HEK293 (cell line): ENCODE measurements around the gene TPRN.

Source experiments
- GLI2 ChIP-seq: fragments of 450-650 bp; formaldehyde crosslinking; IDR thresholded peaks from 2 replicates; pipeline ENCODE4; 2017; ENCODE audit warnings: missing biosample characterization, missing genetic modification characterization, low read depth, borderline replicate concordance
- GLI4 ChIP-seq: fragments of 450-650 bp; formaldehyde crosslinking; IDR thresholded peaks from 2 replicates; pipeline ENCODE4 v1.5.1; 2016; ENCODE audit warnings: missing biosample characterization, missing genetic modification characterization
- OVOL3 ChIP-seq: fragments of 450-650 bp; formaldehyde crosslinking; IDR thresholded peaks from 2 replicates; pipeline ENCODE4 v1.5.1; 2016; ENCODE audit warnings: missing biosample characterization, missing genetic modification characterization
- RBAK ChIP-seq: fragments of 450-650 bp; formaldehyde crosslinking; IDR thresholded peaks from 2 replicates; pipeline ENCODE4 v1.5.1; 2016; ENCODE audit warnings: missing biosample characterization, missing genetic modification characterization
- SETDB1 ChIP-seq: IDR thresholded peaks from one replicate; pipeline ENCODE4 v1.6.1; 2017; ENCODE audit warnings: mild to moderate bottlenecking, low read length, moderate library complexity, mixed read lengths; ENCODE audit not compliant: insufficient read length
- WT1 ChIP-seq: fragments of 450-650 bp; formaldehyde crosslinking; IDR thresholded peaks from 2 replicates; pipeline ENCODE4 v1.5.1; 2016; ENCODE audit warnings: missing biosample characterization, missing genetic modification characterization
- ZBTB7A ChIP-seq: fragments of 450-650 bp; formaldehyde crosslinking; IDR thresholded peaks from 2 replicates; pipeline ENCODE4 v1.5.1; 2016; ENCODE audit warnings: low read depth, missing biosample characterization, missing genetic modification characterization
- ZNF132 ChIP-seq: fragments of 450-650 bp; formaldehyde crosslinking; IDR thresholded peaks from 2 replicates; pipeline ENCODE4 v1.5.1; 2017; ENCODE audit warnings: missing biosample characterization, missing genetic modification characterization, borderline replicate concordance
- ZNF140 ChIP-seq: fragments of 450-650 bp; formaldehyde crosslinking; IDR thresholded peaks from 2 replicates; pipeline ENCODE4 v1.5.1; 2016; ENCODE audit warnings: missing biosample characterization, missing genetic modification characterization
- ZNF211 ChIP-seq: fragments of 450-650 bp; formaldehyde crosslinking; IDR thresholded peaks from 2 replicates; pipeline ENCODE4 v1.5.1; 2016; ENCODE audit warnings: low read depth, missing biosample characterization, missing genetic modification characterization
- ZNF214 ChIP-seq: fragments of 450-650 bp; formaldehyde crosslinking; IDR thresholded peaks from 2 replicates; pipeline ENCODE4 v1.5.1; 2017; ENCODE audit warnings: missing biosample characterization, mild to moderate bottlenecking, missing genetic modification characterization, borderline replicate concordance
- ZNF416 ChIP-seq: fragments of 450-650 bp; formaldehyde crosslinking; IDR thresholded peaks from 2 replicates; pipeline ENCODE4 v1.5.1; 2016; ENCODE audit warnings: missing biosample characterization, missing genetic modification characterization
- ZNF544 ChIP-seq: fragments of 450-650 bp; formaldehyde crosslinking; IDR thresholded peaks from 2 replicates; pipeline ENCODE4 v1.5.0; 2017; ENCODE audit warnings: missing biosample characterization, missing genetic modification characterization
- ZNF561 ChIP-seq: fragments of 450-650 bp; IDR thresholded peaks from 2 replicates; pipeline ENCODE4 v1.5.1; 2018; ENCODE audit warnings: missing biosample characterization, missing genetic modification characterization, borderline replicate concordance
- ZNF776 ChIP-seq: fragments of 450-650 bp; formaldehyde crosslinking; IDR thresholded peaks from 2 replicates; pipeline ENCODE4 v1.5.0; 2017; ENCODE audit warnings: missing biosample characterization, missing genetic modification characterization, borderline replicate concordance
- TF ChIP-seq, protein P1 (sequence below): sonication (generic); formaldehyde crosslinking; IDR thresholded peaks from 2 replicates; pipeline ENCODE4 v1.8.1; 2022; ENCODE audit warnings: mild to moderate bottlenecking, moderate library complexity, missing genetic modification reagents
- TF ChIP-seq, protein P2 (sequence below): fragments of 450-650 bp; formaldehyde crosslinking; IDR thresholded peaks from 2 replicates; pipeline ENCODE4 v1.5.1; 2016; ENCODE audit warnings: missing biosample characterization, missing genetic modification characterization
- TF ChIP-seq, protein P3 (sequence below): fragments of 450-650 bp; formaldehyde crosslinking; IDR thresholded peaks from 2 replicates; pipeline ENCODE4 v1.5.1; 2017; ENCODE audit warnings: missing biosample characterization, missing genetic modification characterization
- TF ChIP-seq, protein P4 (sequence below): fragments of 450-650 bp; formaldehyde crosslinking; IDR thresholded peaks from 2 replicates; pipeline ENCODE4 v1.5.1; 2016; ENCODE audit warnings: missing biosample characterization, missing genetic modification characterization
- TF ChIP-seq, protein P5 (sequence below): fragments of 450-650 bp; formaldehyde crosslinking; IDR thresholded peaks from 2 replicates; pipeline ENCODE4 v1.5.1; 2017; ENCODE audit warnings: missing biosample characterization, missing genetic modification characterization
- TF ChIP-seq, protein P6 (sequence below): fragments of 450-650 bp; formaldehyde crosslinking; IDR thresholded peaks from 2 replicates; pipeline ENCODE4 v1.5.1; 2016; ENCODE audit warnings: missing biosample characterization, missing genetic modification characterization
- TF ChIP-seq, protein P7 (sequence below): fragments of 450-650 bp; formaldehyde crosslinking; IDR thresholded peaks from 2 replicates; pipeline ENCODE4; 2016; ENCODE audit warnings: missing biosample characterization, missing genetic modification characterization
- TF ChIP-seq, protein P8 (sequence below): fragments of 450-650 bp; formaldehyde crosslinking; IDR thresholded peaks from 2 replicates; pipeline ENCODE4 v1.5.1; 2016; ENCODE audit warnings: missing biosample characterization, missing genetic modification characterization

Gene TPRN

DNA sequence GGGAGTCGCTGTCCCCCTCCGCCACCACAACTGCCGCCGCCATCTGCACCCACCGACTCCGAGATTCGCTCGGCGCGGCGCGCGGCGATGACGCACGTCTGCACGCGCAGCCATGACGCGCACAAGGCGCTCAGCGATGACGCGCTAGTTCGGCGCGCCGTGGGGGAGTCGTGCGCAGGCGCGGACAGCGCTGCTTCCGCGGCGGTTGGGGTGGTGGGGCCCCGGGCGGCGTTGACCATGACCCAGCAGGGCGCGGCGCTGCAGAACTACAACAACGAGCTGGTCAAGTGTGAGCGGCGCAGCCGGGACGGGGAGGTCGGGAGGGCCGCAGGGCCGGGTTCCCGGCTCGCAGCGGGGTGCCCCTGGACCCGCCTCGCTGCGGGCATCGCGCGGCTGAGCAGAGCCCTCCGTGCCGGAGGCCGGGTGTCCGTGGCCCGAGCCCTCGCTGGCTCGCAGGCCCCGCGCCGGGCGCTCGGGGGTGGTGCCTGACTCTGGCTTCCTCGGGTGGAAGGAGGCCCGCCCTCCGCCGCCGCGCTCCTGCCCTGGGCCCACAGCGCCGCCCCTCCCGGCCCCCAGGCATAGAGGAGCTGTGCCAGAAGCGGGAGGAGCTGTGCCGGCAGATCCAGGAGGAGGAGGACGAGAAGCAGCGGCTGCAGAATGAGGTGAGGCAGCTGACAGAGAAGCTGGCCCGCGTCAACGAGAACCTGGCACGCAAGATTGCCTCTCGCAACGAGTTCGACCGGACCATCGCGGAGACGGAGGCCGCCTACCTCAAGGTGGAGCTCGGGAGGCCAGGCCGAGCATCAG lies 11.8 kb downstream of the TPRN start, which contains the start of the genes ANAPC2 and SSNA1 (continued):
- TF ChIP-seq, protein P1, sequence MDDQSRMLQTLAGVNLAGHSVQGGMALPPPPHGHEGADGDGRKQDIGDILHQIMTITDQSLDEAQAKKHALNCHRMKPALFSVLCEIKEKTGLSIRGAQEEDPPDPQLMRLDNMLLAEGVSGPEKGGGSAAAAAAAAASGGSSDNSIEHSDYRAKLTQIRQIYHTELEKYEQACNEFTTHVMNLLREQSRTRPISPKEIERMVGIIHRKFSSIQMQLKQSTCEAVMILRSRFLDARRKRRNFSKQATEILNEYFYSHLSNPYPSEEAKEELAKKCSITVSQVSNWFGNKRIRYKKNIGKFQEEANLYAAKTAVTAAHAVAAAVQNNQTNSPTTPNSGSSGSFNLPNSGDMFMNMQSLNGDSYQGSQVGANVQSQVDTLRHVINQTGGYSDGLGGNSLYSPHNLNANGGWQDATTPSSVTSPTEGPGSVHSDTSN (CRISPR knock-in tag), result peak; percentile 97
- no peak for TF ChIP-seq SETDB1
- no peak for TF ChIP-seq RBAK (tag by site-specific recombination)
- peak; percentile 42; the same call in 1 of the 2 replicates for TF ChIP-seq WT1 (tag by site-specific recombination)
- no peak for TF ChIP-seq ZNF416
- TF ChIP-seq, protein P2, sequence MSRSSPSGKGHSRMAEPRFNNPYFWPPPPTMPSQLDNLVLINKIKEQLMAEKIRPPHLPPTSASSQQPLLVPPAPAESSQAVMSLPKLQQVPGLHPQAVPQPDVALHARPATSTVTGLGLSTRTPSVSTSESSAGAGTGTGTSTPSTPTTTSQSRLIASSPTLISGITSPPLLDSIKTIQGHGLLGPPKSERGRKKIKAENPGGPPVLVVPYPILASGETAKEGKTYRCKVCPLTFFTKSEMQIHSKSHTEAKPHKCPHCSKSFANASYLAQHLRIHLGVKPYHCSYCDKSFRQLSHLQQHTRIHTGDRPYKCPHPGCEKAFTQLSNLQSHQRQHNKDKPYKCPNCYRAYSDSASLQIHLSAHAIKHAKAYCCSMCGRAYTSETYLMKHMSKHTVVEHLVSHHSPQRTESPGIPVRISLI (tag by site-specific recombination), result no peak
- peak; percentile 91; the same call in 1 of the 2 replicates for TF ChIP-seq ZNF561 (tag by site-specific recombination)
- no peak for TF ChIP-seq ZNF214 (tag by site-specific recombination)
- 0 out of 2 replicates have a peak, but pooled peaks have one; percentile 9 for TF ChIP-seq OVOL3 (tag by site-specific recombination)
- TF ChIP-seq, protein P3, sequence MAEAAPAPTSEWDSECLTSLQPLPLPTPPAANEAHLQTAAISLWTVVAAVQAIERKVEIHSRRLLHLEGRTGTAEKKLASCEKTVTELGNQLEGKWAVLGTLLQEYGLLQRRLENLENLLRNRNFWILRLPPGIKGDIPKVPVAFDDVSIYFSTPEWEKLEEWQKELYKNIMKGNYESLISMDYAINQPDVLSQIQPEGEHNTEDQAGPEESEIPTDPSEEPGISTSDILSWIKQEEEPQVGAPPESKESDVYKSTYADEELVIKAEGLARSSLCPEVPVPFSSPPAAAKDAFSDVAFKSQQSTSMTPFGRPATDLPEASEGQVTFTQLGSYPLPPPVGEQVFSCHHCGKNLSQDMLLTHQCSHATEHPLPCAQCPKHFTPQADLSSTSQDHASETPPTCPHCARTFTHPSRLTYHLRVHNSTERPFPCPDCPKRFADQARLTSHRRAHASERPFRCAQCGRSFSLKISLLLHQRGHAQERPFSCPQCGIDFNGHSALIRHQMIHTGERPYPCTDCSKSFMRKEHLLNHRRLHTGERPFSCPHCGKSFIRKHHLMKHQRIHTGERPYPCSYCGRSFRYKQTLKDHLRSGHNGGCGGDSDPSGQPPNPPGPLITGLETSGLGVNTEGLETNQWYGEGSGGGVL (tag by site-specific recombination), result no peak
- no peak for TF ChIP-seq ZNF544 (tag by site-specific recombination)
- TF ChIP-seq, protein P4, sequence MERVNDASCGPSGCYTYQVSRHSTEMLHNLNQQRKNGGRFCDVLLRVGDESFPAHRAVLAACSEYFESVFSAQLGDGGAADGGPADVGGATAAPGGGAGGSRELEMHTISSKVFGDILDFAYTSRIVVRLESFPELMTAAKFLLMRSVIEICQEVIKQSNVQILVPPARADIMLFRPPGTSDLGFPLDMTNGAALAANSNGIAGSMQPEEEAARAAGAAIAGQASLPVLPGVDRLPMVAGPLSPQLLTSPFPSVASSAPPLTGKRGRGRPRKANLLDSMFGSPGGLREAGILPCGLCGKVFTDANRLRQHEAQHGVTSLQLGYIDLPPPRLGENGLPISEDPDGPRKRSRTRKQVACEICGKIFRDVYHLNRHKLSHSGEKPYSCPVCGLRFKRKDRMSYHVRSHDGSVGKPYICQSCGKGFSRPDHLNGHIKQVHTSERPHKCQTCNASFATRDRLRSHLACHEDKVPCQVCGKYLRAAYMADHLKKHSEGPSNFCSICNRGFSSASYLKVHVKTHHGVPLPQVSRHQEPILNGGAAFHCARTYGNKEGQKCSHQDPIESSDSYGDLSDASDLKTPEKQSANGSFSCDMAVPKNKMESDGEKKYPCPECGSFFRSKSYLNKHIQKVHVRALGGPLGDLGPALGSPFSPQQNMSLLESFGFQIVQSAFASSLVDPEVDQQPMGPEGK (tag by site-specific recombination), result peak; percentile 87
- TF ChIP-seq GLI2 (tag by site-specific recombination), result no peak
- no peak for TF ChIP-seq ZNF132 (tag by site-specific recombination)
- peak; percentile 80; the same call in 1 of the 2 replicates for TF ChIP-seq ZBTB7A (tag by site-specific recombination)
- no peak for TF ChIP-seq ZNF776 (tag by site-specific recombination)
- no peak for TF ChIP-seq GLI4 (tag by site-specific recombination)
- TF ChIP-seq ZNF140 (tag by site-specific recombination), result no peak
- TF ChIP-seq, protein P5, sequence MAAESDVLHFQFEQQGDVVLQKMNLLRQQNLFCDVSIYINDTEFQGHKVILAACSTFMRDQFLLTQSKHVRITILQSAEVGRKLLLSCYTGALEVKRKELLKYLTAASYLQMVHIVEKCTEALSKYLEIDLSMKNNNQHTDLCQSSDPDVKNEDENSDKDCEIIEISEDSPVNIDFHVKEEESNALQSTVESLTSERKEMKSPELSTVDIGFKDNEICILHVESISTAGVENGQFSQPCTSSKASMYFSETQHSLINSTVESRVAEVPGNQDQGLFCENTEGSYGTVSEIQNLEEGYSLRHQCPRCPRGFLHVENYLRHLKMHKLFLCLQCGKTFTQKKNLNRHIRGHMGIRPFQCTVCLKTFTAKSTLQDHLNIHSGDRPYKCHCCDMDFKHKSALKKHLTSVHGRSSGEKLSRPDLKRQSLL (tag by site-specific recombination), result no peak
- TF ChIP-seq ZNF211 (tag by site-specific recombination), result no peak
- TF ChIP-seq, protein P6, sequence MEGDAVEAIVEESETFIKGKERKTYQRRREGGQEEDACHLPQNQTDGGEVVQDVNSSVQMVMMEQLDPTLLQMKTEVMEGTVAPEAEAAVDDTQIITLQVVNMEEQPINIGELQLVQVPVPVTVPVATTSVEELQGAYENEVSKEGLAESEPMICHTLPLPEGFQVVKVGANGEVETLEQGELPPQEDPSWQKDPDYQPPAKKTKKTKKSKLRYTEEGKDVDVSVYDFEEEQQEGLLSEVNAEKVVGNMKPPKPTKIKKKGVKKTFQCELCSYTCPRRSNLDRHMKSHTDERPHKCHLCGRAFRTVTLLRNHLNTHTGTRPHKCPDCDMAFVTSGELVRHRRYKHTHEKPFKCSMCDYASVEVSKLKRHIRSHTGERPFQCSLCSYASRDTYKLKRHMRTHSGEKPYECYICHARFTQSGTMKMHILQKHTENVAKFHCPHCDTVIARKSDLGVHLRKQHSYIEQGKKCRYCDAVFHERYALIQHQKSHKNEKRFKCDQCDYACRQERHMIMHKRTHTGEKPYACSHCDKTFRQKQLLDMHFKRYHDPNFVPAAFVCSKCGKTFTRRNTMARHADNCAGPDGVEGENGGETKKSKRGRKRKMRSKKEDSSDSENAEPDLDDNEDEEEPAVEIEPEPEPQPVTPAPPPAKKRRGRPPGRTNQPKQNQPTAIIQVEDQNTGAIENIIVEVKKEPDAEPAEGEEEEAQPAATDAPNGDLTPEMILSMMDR (tag by site-specific recombination), result peak; percentile 100
- TF ChIP-seq, protein P7, sequence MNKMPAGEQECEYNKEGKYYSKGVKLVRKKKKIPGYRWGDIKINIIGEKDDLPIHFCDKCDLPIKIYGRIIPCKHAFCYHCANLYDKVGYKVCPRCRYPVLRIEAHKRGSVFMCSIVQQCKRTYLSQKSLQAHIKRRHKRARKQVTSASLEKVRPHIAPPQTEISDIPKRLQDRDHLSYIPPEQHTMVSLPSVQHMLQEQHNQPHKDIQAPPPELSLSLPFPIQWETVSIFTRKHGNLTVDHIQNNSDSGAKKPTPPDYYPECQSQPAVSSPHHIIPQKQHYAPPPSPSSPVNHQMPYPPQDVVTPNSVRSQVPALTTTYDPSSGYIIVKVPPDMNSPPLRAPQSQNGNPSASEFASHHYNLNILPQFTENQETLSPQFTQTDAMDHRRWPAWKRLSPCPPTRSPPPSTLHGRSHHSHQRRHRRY (tag by site-specific recombination), result no peak
- TF ChIP-seq, protein P8, sequence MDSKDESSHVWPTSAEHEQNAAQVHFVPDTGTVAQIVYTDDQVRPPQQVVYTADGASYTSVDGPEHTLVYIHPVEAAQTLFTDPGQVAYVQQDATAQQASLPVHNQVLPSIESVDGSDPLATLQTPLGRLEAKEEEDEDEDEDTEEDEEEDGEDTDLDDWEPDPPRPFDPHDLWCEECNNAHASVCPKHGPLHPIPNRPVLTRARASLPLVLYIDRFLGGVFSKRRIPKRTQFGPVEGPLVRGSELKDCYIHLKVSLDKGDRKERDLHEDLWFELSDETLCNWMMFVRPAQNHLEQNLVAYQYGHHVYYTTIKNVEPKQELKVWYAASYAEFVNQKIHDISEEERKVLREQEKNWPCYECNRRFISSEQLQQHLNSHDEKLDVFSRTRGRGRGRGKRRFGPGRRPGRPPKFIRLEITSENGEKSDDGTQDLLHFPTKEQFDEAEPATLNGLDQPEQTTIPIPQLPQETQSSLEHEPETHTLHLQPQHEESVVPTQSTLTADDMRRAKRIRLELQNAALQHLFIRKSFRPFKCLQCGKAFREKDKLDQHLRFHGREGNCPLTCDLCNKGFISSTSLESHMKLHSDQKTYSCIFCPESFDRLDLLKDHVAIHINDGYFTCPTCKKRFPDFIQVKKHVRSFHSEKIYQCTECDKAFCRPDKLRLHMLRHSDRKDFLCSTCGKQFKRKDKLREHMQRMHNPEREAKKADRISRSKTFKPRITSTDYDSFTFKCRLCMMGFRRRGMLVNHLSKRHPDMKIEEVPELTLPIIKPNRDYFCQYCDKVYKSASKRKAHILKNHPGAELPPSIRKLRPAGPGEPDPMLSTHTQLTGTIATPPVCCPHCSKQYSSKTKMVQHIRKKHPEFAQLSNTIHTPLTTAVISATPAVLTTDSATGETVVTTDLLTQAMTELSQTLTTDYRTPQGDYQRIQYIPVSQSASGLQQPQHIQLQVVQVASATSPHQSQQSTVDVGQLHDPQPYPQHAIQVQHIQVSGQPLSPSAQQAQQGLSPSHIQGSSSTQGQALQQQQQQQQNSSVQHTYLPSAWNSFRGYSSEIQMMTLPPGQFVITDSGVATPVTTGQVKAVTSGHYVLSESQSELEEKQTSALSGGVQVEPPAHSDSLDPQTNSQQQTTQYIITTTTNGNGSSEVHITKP (tag by site-specific recombination), result peak; percentile 61
